SU-DHL-6 (cell line): Measurements from ENCODE around the gene S1PR3.

Experiments
- EZH2phosphoT487 ChIP-seq: fragments of 200-600 bp; sonication (generic), shearing (Covaris generic); conservative IDR thresholded peaks from 2 replicates; pipeline ENCODE4 v1.6.1; 2018; ENCODE audit warnings: mild to moderate bottlenecking, antibody characterized with exemption, low read length, moderate library complexity, mixed read lengths
- TF ChIP-seq, protein P1 (sequence below): fragments of 200-600 bp; sonication (generic); IDR thresholded peaks from one replicate; pipeline ENCODE4 v1.5.1; 2017; ENCODE audit warnings: antibody characterized with exemption, mild to moderate bottlenecking, low read length, moderate library complexity; ENCODE audit not compliant: insufficient read depth, poor library complexity, severe bottlenecking

DNA sequence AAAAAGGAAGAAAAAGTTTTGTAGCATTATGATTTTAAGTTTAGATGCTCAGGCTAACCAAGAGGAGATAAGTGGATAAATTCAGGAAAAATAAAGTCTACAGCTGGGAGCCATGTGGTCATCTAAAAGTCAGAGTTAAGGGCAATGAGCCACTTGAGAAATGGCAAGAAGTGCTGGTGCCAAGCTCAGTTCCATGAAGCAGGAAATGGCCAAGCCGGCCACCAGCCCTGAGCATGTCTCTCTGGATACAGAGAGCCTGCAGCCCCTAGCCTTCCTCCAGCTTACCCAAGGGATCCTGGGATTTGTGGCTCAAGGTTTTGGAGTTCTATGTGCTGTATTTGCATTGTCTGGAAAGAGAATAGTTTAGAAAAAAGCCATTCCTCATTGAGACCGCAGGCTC is 12.2 kb upstream of the S1PR3 start:
- TF ChIP-seq, protein P1, sequence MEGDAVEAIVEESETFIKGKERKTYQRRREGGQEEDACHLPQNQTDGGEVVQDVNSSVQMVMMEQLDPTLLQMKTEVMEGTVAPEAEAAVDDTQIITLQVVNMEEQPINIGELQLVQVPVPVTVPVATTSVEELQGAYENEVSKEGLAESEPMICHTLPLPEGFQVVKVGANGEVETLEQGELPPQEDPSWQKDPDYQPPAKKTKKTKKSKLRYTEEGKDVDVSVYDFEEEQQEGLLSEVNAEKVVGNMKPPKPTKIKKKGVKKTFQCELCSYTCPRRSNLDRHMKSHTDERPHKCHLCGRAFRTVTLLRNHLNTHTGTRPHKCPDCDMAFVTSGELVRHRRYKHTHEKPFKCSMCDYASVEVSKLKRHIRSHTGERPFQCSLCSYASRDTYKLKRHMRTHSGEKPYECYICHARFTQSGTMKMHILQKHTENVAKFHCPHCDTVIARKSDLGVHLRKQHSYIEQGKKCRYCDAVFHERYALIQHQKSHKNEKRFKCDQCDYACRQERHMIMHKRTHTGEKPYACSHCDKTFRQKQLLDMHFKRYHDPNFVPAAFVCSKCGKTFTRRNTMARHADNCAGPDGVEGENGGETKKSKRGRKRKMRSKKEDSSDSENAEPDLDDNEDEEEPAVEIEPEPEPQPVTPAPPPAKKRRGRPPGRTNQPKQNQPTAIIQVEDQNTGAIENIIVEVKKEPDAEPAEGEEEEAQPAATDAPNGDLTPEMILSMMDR: no peak
- no peak for TF ChIP-seq EZH2phosphoT487
